ENCODE data around the gene PPP2R1A. TPM values are rescaled to one million over a fixed set of nuclear protein-coding genes. Genes with fewer than 3 reads are reported as not detected.

PPP2R1A gene
- polyA plus RNA-seq, 1 experiment, result 269 TPM

- DNase-seq (ENCODE audit: low read depth), result no peak
- POLR2A ChIA-PET, result no interaction called here
- H3K36me3 ChIP-seq (ENCODE audit: control insufficient read depth, insufficient read depth, low read length), result peaks cover 51% of the 10 kb centered on the region
- no peaks in the 10 kb centered on the region for H3K27me3 ChIP-seq (ENCODE audit: control insufficient read depth, insufficient read depth, low read length)
- no peak for TF ChIP-seq CTCF (IDR thresholded peaks at IDR 0.05; ENCODE audit: insufficient read depth, low read depth, low read length)
- CTCF ChIA-PET, result no interaction called here
- H3K4me3 ChIP-seq (ENCODE audit: low read depth, low read length), result no peak overlapping the region
Measured at GRCh38 chr19:52224211-52224610, 34.4 kb downstream of the PPP2R1A start.

- no peak for DNase-seq (ENCODE audit: low read depth)
- Histone ChIP-seq H3K27me3 (ENCODE audit: control insufficient read depth, insufficient read depth, low read length) (no peaks in the 10 kb centered on the region), H3K36me3 (ENCODE audit: control insufficient read depth, insufficient read depth, low read length) (peaks cover 38% of the 10 kb centered on the region), H3K4me3 (ENCODE audit: low read depth, low read length) (no peak overlapping the region)
- ChIA-PET CTCF (interaction anchor here (0.9 kb wide), 1 partner anchor 11 kb away, joined by 3 read pairs; no protein-coding TSS in a partner anchor), POLR2A (no interaction called here)
- no peak for TF ChIP-seq CTCF (IDR thresholded peaks at IDR 0.05; ENCODE audit: insufficient read depth, low read depth, low read length)
Measured at GRCh38 chr19:52226652-52227051, 36.8 kb downstream of the PPP2R1A start.

GRCh38 chr19:52227196-52227940, 37.5 kb downstream of the PPP2R1A start:
- H3K27me3 ChIP-seq (ENCODE audit: control insufficient read depth, insufficient read depth, low read length), result no peaks in the 10 kb centered on the region
- no peak for TF ChIP-seq CTCF (IDR thresholded peaks at IDR 0.05; ENCODE audit: insufficient read depth, low read depth, low read length)
- ChIA-PET POLR2A (no interaction called here), CTCF (interaction anchor here (0.6 to 2.5 kb wide), 2 partner anchors 10 to 348 kb away, joined by 4 to 7 read pairs; no protein-coding TSS in a partner anchor)
- no peak overlapping the region for H3K4me3 ChIP-seq (ENCODE audit: low read depth, low read length)
- DNase-seq (ENCODE audit: low read depth), result no peak
- H3K36me3 ChIP-seq (ENCODE audit: control insufficient read depth, insufficient read depth, low read length), result peaks cover 32% of the 10 kb centered on the region

- no peaks in the 10 kb centered on the region for H3K27me3 ChIP-seq (ENCODE audit: control insufficient read depth, insufficient read depth, low read length)
- DNase-seq (ENCODE audit: low read depth), result no peak
- H3K4me3 ChIP-seq (ENCODE audit: low read depth, low read length), result no peak overlapping the region
- POLR2A ChIA-PET, result no interaction called here
- H3K36me3 ChIP-seq (ENCODE audit: control insufficient read depth, insufficient read depth, low read length), result peaks cover 32% of the 10 kb centered on the region
- CTCF ChIA-PET, result interaction anchor here (0.6 to 2.5 kb wide), 2 partner anchors 9 to 349 kb away, joined by 4 to 7 read pairs; no protein-coding TSS in a partner anchor
- TF ChIP-seq CTCF (IDR thresholded peaks at IDR 0.05; ENCODE audit: insufficient read depth, low read depth, low read length), result no peak
Measured at GRCh38 chr19:52227980-52228379, 38.1 kb downstream of the PPP2R1A start.

GRCh38 chr19:52229524-52229923, 39.7 kb downstream of the PPP2R1A start:
- DNase-seq (ENCODE audit: low read depth), result no peak
- POLR2A ChIA-PET, result no interaction called here
- H3K36me3 ChIP-seq (ENCODE audit: control insufficient read depth, insufficient read depth, low read length), result peaks cover 23% of the 10 kb centered on the region
- H3K27me3 ChIP-seq (ENCODE audit: control insufficient read depth, insufficient read depth, low read length), result no peaks in the 10 kb centered on the region
- no peak overlapping the region for H3K4me3 ChIP-seq (ENCODE audit: low read depth, low read length)
- no peak for TF ChIP-seq CTCF (IDR thresholded peaks at IDR 0.05; ENCODE audit: insufficient read depth, low read depth, low read length)
- CTCF ChIA-PET, result interaction anchor here (1.0 to 2.5 kb wide), 2 partner anchors 8 to 90 kb away, joined by 3 to 7 read pairs; partner anchors contain the start of gene ZNF616

All from BJ (cell line).